Neural progenitor cell (in vitro differentiated cells): ENCODE data around the gene APOBEC3F. TPM values are rescaled to one million over a fixed set of nuclear protein-coding genes. Genes with fewer than 3 reads are reported as not detected.
"Not testable (repeated sequence)": the region's sequence is repeated elsewhere in the genome, so short reads cannot be mapped to it uniquely, and the experiment has no call there.

Experiments used
- DNase-seq: peaks from one replicate; pipeline ENCODE4 v3.0.0-alpha.2; 2016; ENCODE audit warnings: low spot score
- H2AFZ ChIP-seq: fragments of 200-600 bp; sonication (generic); replicated peaks from 2 replicates; pipeline ENCODE4 v1.6.1; 2016; ENCODE audit warnings: antibody characterized with exemption
- H3F3A ChIP-seq: fragments of 200-600 bp; sonication (generic); 2 replicates; pipeline ENCODE4 v1.6.1; 2016; ENCODE audit warnings: antibody characterized with exemption, low read depth
- H3K27ac ChIP-seq: fragments of 200-600 bp; sonication (generic); 2 replicates; pipeline ENCODE4 v1.5.1; 2016; ENCODE audit warnings: mild to moderate bottlenecking
- H3K27me3 ChIP-seq: fragments of 200-600 bp; sonication (generic); 2 replicates; pipeline ENCODE4 v1.6.1; 2016; ENCODE audit warnings: mild to moderate bottlenecking, moderate library complexity
- H3K36me3 ChIP-seq: fragments of 200-600 bp; sonication (generic); 2 replicates; pipeline ENCODE4 v1.5.1; 2016
- H3K4me1 ChIP-seq: fragments of 200-600 bp; sonication (generic); 2 replicates; pipeline ENCODE4 v1.6.1; 2016; ENCODE audit warnings: mixed run types
- H3K4me2 ChIP-seq: fragments of 200-600 bp; sonication (generic); 2 replicates; pipeline ENCODE4 v1.6.1; 2016
- H3K4me3 ChIP-seq: fragments of 200-600 bp; sonication (generic); 2 replicates; pipeline ENCODE4 v1.5.1; 2016
- H3K79me2 ChIP-seq: fragments of 200-600 bp; sonication (generic); 2 replicates; pipeline ENCODE4 v1.6.1; 2016; ENCODE audit warnings: low read depth
- H3K9ac ChIP-seq: fragments of 200-600 bp; sonication (generic); 2 replicates; pipeline ENCODE4 v1.6.1; 2016
- H3K9me3 ChIP-seq: fragments of 200-600 bp; sonication (generic); 2 replicates; pipeline ENCODE4 v1.5.1; 2016; ENCODE audit warnings: low read depth
- H4K20me1 ChIP-seq: fragments of 200-600 bp; sonication (generic); 2 replicates; pipeline ENCODE4 v1.6.1; 2016; ENCODE audit warnings: low read depth
- H3K27ac Mint-ChIP-seq: 3 replicates; pipeline ENCODE4 v1.8.0; 2021; ENCODE audit warnings: mixed read lengths
- H3K27me3 Mint-ChIP-seq: 2 replicates; pipeline ENCODE4 v1.8.0; 2022; ENCODE audit warnings: low read depth, mild to moderate bottlenecking, inconsistent platforms, moderate library complexity, mixed read lengths; ENCODE audit not compliant: insufficient read depth
- H3K36me3 Mint-ChIP-seq: 3 replicates; pipeline ENCODE4 v1.8.0; 2021; ENCODE audit warnings: mixed read lengths
- H3K4me1 Mint-ChIP-seq: 3 replicates; pipeline ENCODE4 v1.8.0; 2021; ENCODE audit warnings: mixed read lengths
- H3K4me3 Mint-ChIP-seq: 3 replicates; pipeline ENCODE4 v1.8.0; 2021; ENCODE audit warnings: mild to moderate bottlenecking, moderate library complexity, mixed read lengths
- H3K9me3 Mint-ChIP-seq: 3 replicates; pipeline ENCODE4 v1.8.0; 2020; ENCODE audit warnings: mixed read lengths
- EZH2phosphoT487 ChIP-seq: fragments of 200-600 bp; sonication (generic); IDR thresholded peaks from 2 replicates; pipeline ENCODE4 v1.6.1; 2017; ENCODE audit warnings: antibody characterized with exemption
- total RNA-seq: library from RNA; depleted of rRNA; stranded (reverse); fragments of >200 nt; gene quantifications from 2 replicates; pipeline ENCODE4 v1.2.3, GENCODE V29; 2015; ENCODE audit warnings: low replicate concordance
- TF ChIP-seq, protein P1 (sequence below): fragments of 200-600 bp; sonication (generic); IDR thresholded peaks from 2 replicates; pipeline ENCODE4 v1.5.1; 2017; ENCODE audit warnings: antibody characterized with exemption, mild to moderate bottlenecking

The APOBEC3F gene
- total RNA-seq, 1 donor from 2014 or later, result 0.45 TPM

DNA sequence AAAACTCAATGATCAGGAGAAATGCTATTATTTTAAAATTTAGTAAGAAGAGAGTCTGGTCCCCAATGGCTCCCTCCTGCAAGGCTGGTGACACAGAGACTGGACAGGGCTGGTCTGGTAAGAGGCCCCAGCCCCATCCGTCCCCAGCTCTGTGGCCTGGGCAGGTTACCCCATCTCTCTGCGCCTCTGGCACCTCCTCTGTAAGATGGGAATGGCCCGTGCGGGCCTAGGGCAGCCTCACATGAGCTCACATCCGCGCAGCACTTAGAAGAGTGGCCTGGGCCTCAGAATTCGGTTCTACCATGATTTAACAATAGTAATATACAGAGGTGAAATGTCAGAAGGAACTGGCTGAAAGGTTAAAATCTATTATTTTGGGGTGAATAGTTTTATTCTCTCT lies 1.2 kb downstream of the APOBEC3F start:
- H3K27ac ChIP-seq, result no peak overlapping the region
- H3K4me2 ChIP-seq, result peak overlapping the region; percentile 90
- DNase-seq, result no peak
- H3K9me3 ChIP-seq, result no peaks in the 10 kb centered on the region
- no peaks in the 10 kb centered on the region for H3K79me2 ChIP-seq
- H3K36me3 ChIP-seq, result no peaks in the 10 kb centered on the region
- H2AFZ ChIP-seq, result no peak overlapping the region
- Mint-ChIP-seq H3K4me3 (peak overlapping the region; percentile 77), H3K36me3 (no peaks in the 10 kb centered on the region), H3K27me3 (peaks cover 9% of the 10 kb centered on the region), H3K9me3 (no peaks in the 10 kb centered on the region), H3K27ac (no peak overlapping the region), H3K4me1 (peaks cover 50% of the 10 kb centered on the region)
- peaks cover 12% of the 10 kb centered on the region for H3F3A ChIP-seq
- no peak for TF ChIP-seq EZH2phosphoT487
- TF ChIP-seq, protein P1, sequence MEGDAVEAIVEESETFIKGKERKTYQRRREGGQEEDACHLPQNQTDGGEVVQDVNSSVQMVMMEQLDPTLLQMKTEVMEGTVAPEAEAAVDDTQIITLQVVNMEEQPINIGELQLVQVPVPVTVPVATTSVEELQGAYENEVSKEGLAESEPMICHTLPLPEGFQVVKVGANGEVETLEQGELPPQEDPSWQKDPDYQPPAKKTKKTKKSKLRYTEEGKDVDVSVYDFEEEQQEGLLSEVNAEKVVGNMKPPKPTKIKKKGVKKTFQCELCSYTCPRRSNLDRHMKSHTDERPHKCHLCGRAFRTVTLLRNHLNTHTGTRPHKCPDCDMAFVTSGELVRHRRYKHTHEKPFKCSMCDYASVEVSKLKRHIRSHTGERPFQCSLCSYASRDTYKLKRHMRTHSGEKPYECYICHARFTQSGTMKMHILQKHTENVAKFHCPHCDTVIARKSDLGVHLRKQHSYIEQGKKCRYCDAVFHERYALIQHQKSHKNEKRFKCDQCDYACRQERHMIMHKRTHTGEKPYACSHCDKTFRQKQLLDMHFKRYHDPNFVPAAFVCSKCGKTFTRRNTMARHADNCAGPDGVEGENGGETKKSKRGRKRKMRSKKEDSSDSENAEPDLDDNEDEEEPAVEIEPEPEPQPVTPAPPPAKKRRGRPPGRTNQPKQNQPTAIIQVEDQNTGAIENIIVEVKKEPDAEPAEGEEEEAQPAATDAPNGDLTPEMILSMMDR, result no peak
- no peaks in the 10 kb centered on the region for H3K27me3 ChIP-seq
- H3K4me3 ChIP-seq, result no peak overlapping the region
- H3K9ac ChIP-seq, result no peak overlapping the region
- peaks cover 20% of the 10 kb centered on the region for H3K4me1 ChIP-seq
- H4K20me1 ChIP-seq, result no peaks in the 10 kb centered on the region

DNA sequence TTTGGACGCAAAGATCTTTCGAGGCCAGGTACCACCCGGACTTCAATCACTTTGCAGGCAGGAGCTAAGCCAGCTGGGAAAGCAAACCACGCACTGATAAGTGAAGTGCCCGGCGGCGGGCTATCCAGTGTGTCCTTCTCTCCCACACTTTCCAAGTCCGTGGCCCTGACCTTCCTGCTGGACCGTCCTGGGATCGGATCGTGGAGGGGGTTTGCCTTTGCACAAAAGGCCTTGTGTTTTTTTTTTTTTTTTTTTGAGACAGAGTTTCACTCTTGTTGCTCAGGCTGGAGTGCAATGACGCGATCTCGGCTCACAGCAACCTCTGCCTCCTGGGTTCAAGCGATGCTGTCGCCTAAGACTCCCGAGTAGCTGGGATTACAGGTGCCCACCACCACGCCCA lies 2.4 kb downstream of the APOBEC3F start:
- H3K27ac ChIP-seq, H3K36me3 ChIP-seq, H3K9ac ChIP-seq, H4K20me1 ChIP-seq, H3K36me3 Mint-ChIP-seq, H3K4me2 ChIP-seq, H2AFZ ChIP-seq, DNase-seq, H3K9me3 Mint-ChIP-seq, H3K27me3 Mint-ChIP-seq, H3K9me3 ChIP-seq, H3K27me3 ChIP-seq, H3K4me3 Mint-ChIP-seq, H3K27ac Mint-ChIP-seq, H3K79me2 ChIP-seq, H3K4me3 ChIP-seq: not testable (repeated sequence)
- peaks cover 24% of the 10 kb centered on the region for H3K4me1 ChIP-seq
- peaks cover 52% of the 10 kb centered on the region for H3K4me1 Mint-ChIP-seq
- peaks cover 12% of the 10 kb centered on the region for H3F3A ChIP-seq

DNA sequence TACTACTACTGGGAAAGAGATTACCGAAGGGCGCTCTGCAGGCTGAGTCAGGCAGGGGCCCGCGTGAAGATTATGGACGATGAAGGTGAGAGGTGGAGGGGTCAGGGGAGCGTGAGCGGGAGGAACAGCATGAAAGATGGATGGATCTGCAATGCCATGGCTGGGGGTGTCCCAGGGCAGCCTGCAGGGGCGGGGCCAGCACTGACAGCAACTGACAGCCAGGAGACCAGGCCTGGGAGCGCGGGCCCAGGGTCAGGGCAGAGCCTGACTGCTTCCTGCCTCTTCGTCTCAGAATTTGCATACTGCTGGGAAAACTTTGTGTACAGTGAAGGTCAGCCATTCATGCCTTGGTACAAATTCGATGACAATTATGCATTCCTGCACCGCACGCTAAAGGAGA lies 4.5 kb downstream of the APOBEC3F start:
- H3K27me3 Mint-ChIP-seq, H3K27ac ChIP-seq, DNase-seq, H3K4me1 ChIP-seq, H3K36me3 Mint-ChIP-seq, H3F3A ChIP-seq, H3K4me3 ChIP-seq, H2AFZ ChIP-seq, H3K36me3 ChIP-seq, H3K9me3 Mint-ChIP-seq, H3K79me2 ChIP-seq, H3K4me2 ChIP-seq, H3K27ac Mint-ChIP-seq, H3K9ac ChIP-seq, H3K9me3 ChIP-seq, H3K27me3 ChIP-seq, H4K20me1 ChIP-seq, H3K4me3 Mint-ChIP-seq: not testable (repeated sequence)
- peaks cover 39% of the 10 kb centered on the region for H3K4me1 Mint-ChIP-seq

DNA sequence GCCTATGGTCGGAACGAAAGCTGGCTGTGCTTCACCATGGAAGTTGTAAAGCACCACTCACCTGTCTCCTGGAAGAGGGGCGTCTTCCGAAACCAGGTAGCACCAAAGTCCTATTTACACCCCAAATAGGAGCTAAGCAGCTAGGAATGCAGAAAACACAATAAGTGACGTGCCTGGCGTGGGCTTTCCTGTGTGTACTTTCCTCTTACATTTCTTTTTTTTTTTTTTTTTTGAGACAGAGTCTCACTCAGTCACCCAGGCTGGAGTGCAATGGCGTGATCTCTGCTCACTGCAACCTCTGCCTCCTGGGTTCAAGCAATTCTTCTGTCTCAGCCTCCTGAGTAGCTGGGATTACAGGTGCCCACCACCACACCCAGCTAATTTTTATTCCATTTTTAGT lies 8.8 kb downstream of the APOBEC3F start:
- not testable (repeated sequence) for H3F3A ChIP-seq, H3K27me3 Mint-ChIP-seq, H3K27me3 ChIP-seq, H3K27ac ChIP-seq, H3K4me2 ChIP-seq, H3K4me3 ChIP-seq, H3K9me3 ChIP-seq, H4K20me1 ChIP-seq, DNase-seq, H2AFZ ChIP-seq, H3K27ac Mint-ChIP-seq, H3K36me3 Mint-ChIP-seq, H3K4me1 ChIP-seq, H3K79me2 ChIP-seq, H3K9me3 Mint-ChIP-seq, H3K4me3 Mint-ChIP-seq, H3K36me3 ChIP-seq, H3K9ac ChIP-seq
- H3K4me1 Mint-ChIP-seq, result peaks cover 30% of the 10 kb centered on the region

GRCh38 chr22:39051844-39052495 lies 11.3 kb downstream of the APOBEC3F start:
- not testable (repeated sequence) for H3K27ac ChIP-seq, H3K4me3 Mint-ChIP-seq, H3K27me3 Mint-ChIP-seq, H3K9ac ChIP-seq, H3K27me3 ChIP-seq, H3K27ac Mint-ChIP-seq, H4K20me1 ChIP-seq, H3K4me1 ChIP-seq, H2AFZ ChIP-seq, DNase-seq, H3F3A ChIP-seq, H3K9me3 ChIP-seq, H3K79me2 ChIP-seq, H3K9me3 Mint-ChIP-seq, H3K36me3 Mint-ChIP-seq, H3K4me3 ChIP-seq, H3K36me3 ChIP-seq, H3K4me2 ChIP-seq
- peaks cover 14% of the 10 kb centered on the region for H3K4me1 Mint-ChIP-seq
